Measurements from ENCODE around the gene FBXO34. TPM values are rescaled to one million over a fixed set of nuclear protein-coding genes. Genes with fewer than 3 reads are reported as not detected.
"Not testable (repeated sequence)": the region's sequence is repeated elsewhere in the genome, so short reads cannot be mapped to it uniquely, and the experiment has no call there.

FBXO34 gene
- total RNA-seq, 4 donors from 2014 or later, result 23.9 to 40.8 (median 32.6) TPM

- Histone ChIP-seq H3K4me1 (no peaks in the 10 kb centered on the region), H3K9me3 (no peaks in the 10 kb centered on the region), H3K27ac (no peak overlapping the region), H3K36me3 (peaks cover 2 to 95% (median 3%) of the 10 kb centered on the region in 3 donors), H3K27me3 (no peaks in the 10 kb centered on the region), H3K4me3 (no peak overlapping the region)
- no peak for DNase-seq (ENCODE audit: low spot score in 2 of 2)
- 95 to 100% methylated on average over 2 of the region's 2 CpGs for WGBS, 2 donors
- TF ChIP-seq CTCF (IDR thresholded peaks at IDR 0.05), result no peak
Observed at GRCh38 chr14:55381561-55381960, 110.3 kb downstream of the FBXO34 start.

DNA sequence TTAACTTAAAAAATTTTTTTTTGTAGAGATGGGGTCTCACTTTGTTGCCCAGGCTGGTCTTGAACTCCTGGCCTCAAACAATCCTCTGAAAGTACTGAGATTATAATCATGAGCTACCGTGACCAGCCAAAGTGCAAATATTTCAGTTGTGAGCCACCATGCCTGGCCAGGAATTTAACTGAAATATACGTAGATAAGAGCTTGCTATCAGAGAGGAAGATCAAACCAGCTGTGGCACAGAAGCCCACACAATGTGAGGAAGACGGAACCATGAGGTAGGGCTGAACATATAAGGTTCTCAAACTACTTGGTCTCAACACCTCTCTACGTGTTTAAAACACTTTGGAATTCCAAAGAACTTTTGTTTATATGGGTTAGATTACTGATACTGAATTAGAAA, 111.3 kb downstream of the FBXO34 start:
- Histone ChIP-seq H3K36me3 (peaks cover 2 to 95% (median 3%) of the 10 kb centered on the region in 3 donors), H3K4me3 (no peak overlapping the region), H3K27ac (no peak overlapping the region)

GRCh38 chr14:55383056-55383466, 111.8 kb downstream of the FBXO34 start:
- H3K9me3 ChIP-seq; H3K27ac ChIP-seq; H3K4me3 ChIP-seq; H3K4me1 ChIP-seq; DNase-seq (ENCODE audit: low spot score in 2 of 2); H3K27me3 ChIP-seq: not testable (repeated sequence)
- H3K36me3 ChIP-seq, result peaks cover 0 to 95% (median 3%) of the 10 kb centered on the region in 3 donors
- WGBS, 2 donors, result 85 to 88% methylated on average over 10 of the region's 10 CpGs

More for the DNA sequence above, 111.3 kb downstream of the FBXO34 start:
- Histone ChIP-seq H3K9me3 (no peaks in the 10 kb centered on the region), H3K4me1 (no peaks in the 10 kb centered on the region), H3K27me3 (no peaks in the 10 kb centered on the region)
- WGBS, 2 donors, result 87 to 88% methylated on average over 4 of the region's 4 CpGs
- no peak for DNase-seq (ENCODE audit: low spot score in 2 of 2)
- TF ChIP-seq CTCF (IDR thresholded peaks at IDR 0.05) (no peak), EP300 (IDR thresholded peaks at IDR 0.05) (no peak), POLR2A (IDR thresholded peaks at IDR 0.05) (no peak)

- TF ChIP-seq POLR2A (IDR thresholded peaks at IDR 0.05) (no peak), EP300 (IDR thresholded peaks at IDR 0.05) (no peak), CTCF (IDR thresholded peaks at IDR 0.05) (no peak)
Observed at GRCh38 chr14:55383541-55384140, 112.4 kb downstream of the FBXO34 start.

DNA sequence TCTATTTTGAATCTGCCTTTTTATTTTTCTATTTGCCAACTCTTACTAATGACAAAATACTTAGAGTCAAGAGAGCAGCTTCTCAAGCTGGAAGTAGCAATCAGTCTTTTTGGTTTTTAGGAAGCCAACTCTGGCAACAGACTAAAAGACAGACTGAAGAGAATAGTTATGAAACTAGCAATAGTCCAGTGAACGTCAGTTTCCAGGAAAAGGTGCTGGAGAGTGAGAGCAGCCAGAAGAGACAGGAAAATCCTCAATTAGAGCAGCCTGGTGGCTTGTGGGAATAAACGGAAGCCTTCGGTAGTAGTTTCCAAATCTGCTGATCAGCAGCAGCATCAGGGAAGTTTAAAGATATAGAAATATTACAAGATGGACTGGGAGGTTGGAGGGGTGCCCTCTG, 113.3 kb downstream of the FBXO34 start:
- Histone ChIP-seq H3K4me1 (no peaks in the 10 kb centered on the region), H3K36me3 (peaks cover 0 to 96% (median 3%) of the 10 kb centered on the region in 3 donors)

More at GRCh38 chr14:55383541-55384140, 112.4 kb downstream of the FBXO34 start:
- H3K27me3 ChIP-seq, result no peaks in the 10 kb centered on the region
- no peak overlapping the region for H3K27ac ChIP-seq
- H3K9me3 ChIP-seq, result no peaks in the 10 kb centered on the region
- H3K4me1 ChIP-seq, result no peaks in the 10 kb centered on the region
- DNase-seq (ENCODE audit: low spot score in 2 of 2), result no peak
- H3K36me3 ChIP-seq, result peaks cover 0 to 96% (median 3%) of the 10 kb centered on the region in 3 donors
- 69 to 88% methylated on average over 5 of the region's 5 CpGs for WGBS, 2 donors
- H3K4me3 ChIP-seq, result no peak overlapping the region

More for the DNA sequence above, 113.3 kb downstream of the FBXO34 start:
- Histone ChIP-seq H3K9me3 (no peaks in the 10 kb centered on the region), H3K27me3 (no peaks in the 10 kb centered on the region), H3K4me3 (no peak overlapping the region), H3K27ac (peak overlapping the region in 1 of 4 donors; percentile 36)
- TF ChIP-seq CTCF (IDR thresholded peaks at IDR 0.05) (no peak), POLR2A (IDR thresholded peaks at IDR 0.05) (no peak), EP300 (IDR thresholded peaks at IDR 0.05) (no peak)
- no peak for DNase-seq (ENCODE audit: low spot score in 2 of 2)
- WGBS, 2 donors, result 83 to 88% methylated on average over 3 of the region's 3 CpGs
